ENCODE measurements around the gene POU2F3. TPM values are rescaled to one million over a fixed set of nuclear protein-coding genes. Genes with fewer than 3 reads are reported as not detected.

The POU2F3 gene
- total RNA-seq, 4 donors from 2014 or later = 0.22 TPM; not detected in 3

- 88 to 89% methylated on average over 11 of the region's 11 CpGs for WGBS, 2 donors
- H3K27me3 ChIP-seq = peaks cover 0 to 47% of the 10 kb centered on the region in 2 donors
- peaks cover 0 to 9% (median 3%) of the 10 kb centered on the region in 4 donors for H3K4me1 ChIP-seq
- H3K4me3 ChIP-seq = no peak overlapping the region
- H3K36me3 ChIP-seq = no peaks in the 10 kb centered on the region
- no peak for DNase-seq (ENCODE audit: low spot score in 2 of 2)
- H3K27ac ChIP-seq = no peak overlapping the region
- no peaks in the 10 kb centered on the region for H3K9me3 ChIP-seq
- TF ChIP-seq POLR2A (IDR thresholded peaks at IDR 0.05) (no peak), CTCF (IDR thresholded peaks at IDR 0.05) (no peak), EP300 (IDR thresholded peaks at IDR 0.05) (no peak)
Measured at GRCh38 chr11:120238968-120239620, 846 bp upstream of the POU2F3 start.

GRCh38 chr11:120240866-120241265 lies 926 bp downstream of the POU2F3 start:
- TF ChIP-seq EP300 (IDR thresholded peaks at IDR 0.05) (no peak), POLR2A (IDR thresholded peaks at IDR 0.05) (no peak), CTCF (IDR thresholded peaks at IDR 0.05) (no peak)
- no peaks in the 10 kb centered on the region for H3K36me3 ChIP-seq
- no peak overlapping the region for H3K4me3 ChIP-seq
- H3K9me3 ChIP-seq = no peaks in the 10 kb centered on the region
- peaks cover 0 to 47% of the 10 kb centered on the region in 2 donors for H3K27me3 ChIP-seq
- no peak overlapping the region for H3K27ac ChIP-seq
- 80 to 96% methylated on average over 2 of the region's 2 CpGs for WGBS, 2 donors
- peaks cover 0 to 9% (median 3%) of the 10 kb centered on the region in 4 donors for H3K4me1 ChIP-seq
- DNase-seq (ENCODE audit: low spot score in 2 of 2) = no peak

- no peak for TF ChIP-seq EP300 (IDR thresholded peaks at IDR 0.05)
- TF ChIP-seq CTCF (IDR thresholded peaks at IDR 0.05) = no peak
- TF ChIP-seq POLR2A (IDR thresholded peaks at IDR 0.05) = no peak
- Histone ChIP-seq H3K9me3 (no peaks in the 10 kb centered on the region), H3K36me3 (no peaks in the 10 kb centered on the region), H3K4me3 (no peak overlapping the region), H3K4me1 (peaks cover 0 to 9% (median 3%) of the 10 kb centered on the region in 4 donors), H3K27me3 (peaks cover 0 to 47% of the 10 kb centered on the region in 2 donors), H3K27ac (no peak overlapping the region)
- 95 to 98% methylated on average over 7 of the region's 7 CpGs for WGBS, 2 donors
- DNase-seq (ENCODE audit: low spot score in 2 of 2) = no peak
Measured at GRCh38 chr11:120241277-120241676, 1.3 kb downstream of the POU2F3 start.

GRCh38 chr11:120243221-120243620 lies 3.3 kb downstream of the POU2F3 start:
- DNase-seq (ENCODE audit: low spot score in 2 of 2) = no peak
- Histone ChIP-seq H3K4me3 (no peak overlapping the region), H3K36me3 (no peaks in the 10 kb centered on the region), H3K27ac (no peak overlapping the region), H3K4me1 (peaks cover 0 to 9% (median 3%) of the 10 kb centered on the region in 4 donors), H3K9me3 (no peaks in the 10 kb centered on the region), H3K27me3 (peaks cover 0 to 48% of the 10 kb centered on the region in 2 donors)
- WGBS, 2 donors = 73 to 86% methylated on average over 4 of the region's 4 CpGs
- no peak for TF ChIP-seq CTCF (IDR thresholded peaks at IDR 0.05)
- no peak for TF ChIP-seq POLR2A (IDR thresholded peaks at IDR 0.05)
- TF ChIP-seq EP300 (IDR thresholded peaks at IDR 0.05) = no peak

GRCh38 chr11:120244476-120245365 lies 4.8 kb downstream of the POU2F3 start:
- Histone ChIP-seq H3K9me3 (no peaks in the 10 kb centered on the region), H3K4me1 (peaks cover 0 to 8% (median 2%) of the 10 kb centered on the region in 4 donors), H3K27me3 (peaks cover 0 to 47% of the 10 kb centered on the region in 2 donors), H3K4me3 (no peak overlapping the region), H3K27ac (no peak overlapping the region), H3K36me3 (no peaks in the 10 kb centered on the region)
- no peak for DNase-seq (ENCODE audit: low spot score in 2 of 2)
- no peak for TF ChIP-seq EP300 (IDR thresholded peaks at IDR 0.05)
- TF ChIP-seq POLR2A (IDR thresholded peaks at IDR 0.05) = no peak
- no peak for TF ChIP-seq CTCF (IDR thresholded peaks at IDR 0.05)
- WGBS, 2 donors = 63 to 66% methylated on average over 11 to 13 of the region's 13 CpGs
